Stimulated activated CD4-positive, alpha-beta T cell treated with anti-CD3 and anti-CD28 coated beads, Interleukin-15, amount 100 ng/mL, for 1 hour (primary cell): Measurements from ENCODE around the gene TLCD1.

Source experiments
- DNase-seq, 2 donors: peaks; one replicate each; pipeline ENCODE4 v3.0.0-alpha.2; 2020; ENCODE audit warnings: low read depth in 1 of 2, low spot score in 1 of 2

TLCD1 gene

GRCh38 chr17:28726226-28726626 is at the start of gene TLCD1:
Gene TLCD1 (minus strand): TSS chr17:28726233. CDS start chr17:28726097, 136 bp downstream.
- DNase-seq = peak; percentile 44 to 57

DNA sequence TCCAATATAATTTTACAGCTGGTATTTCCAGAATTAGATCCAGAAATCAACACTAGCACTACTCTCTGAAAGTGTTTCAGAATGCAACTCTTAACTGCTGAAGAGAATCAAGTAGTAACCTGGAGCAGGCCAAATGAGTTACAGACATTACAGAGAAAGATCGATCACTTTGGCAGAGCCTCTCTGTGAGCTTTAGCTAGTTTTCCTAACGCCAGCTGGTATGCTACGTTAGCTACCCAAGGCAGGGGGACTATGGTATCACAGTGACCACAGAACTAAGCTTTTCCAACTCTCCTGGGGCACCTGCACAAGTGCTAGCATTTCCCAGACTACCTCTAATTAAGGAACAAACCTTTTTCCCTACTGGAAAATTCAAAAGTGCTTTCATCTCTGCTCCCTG is 48.2 kb upstream of the TLCD1 start:
- DNase-seq = no peak

- no peak for DNase-seq
Observed at GRCh38 chr17:28773736-28774135, 47.7 kb upstream of the TLCD1 start.

GRCh38 chr17:28765038-28765437 is 39.0 kb upstream of the TLCD1 start:
- no peak for DNase-seq

DNA sequence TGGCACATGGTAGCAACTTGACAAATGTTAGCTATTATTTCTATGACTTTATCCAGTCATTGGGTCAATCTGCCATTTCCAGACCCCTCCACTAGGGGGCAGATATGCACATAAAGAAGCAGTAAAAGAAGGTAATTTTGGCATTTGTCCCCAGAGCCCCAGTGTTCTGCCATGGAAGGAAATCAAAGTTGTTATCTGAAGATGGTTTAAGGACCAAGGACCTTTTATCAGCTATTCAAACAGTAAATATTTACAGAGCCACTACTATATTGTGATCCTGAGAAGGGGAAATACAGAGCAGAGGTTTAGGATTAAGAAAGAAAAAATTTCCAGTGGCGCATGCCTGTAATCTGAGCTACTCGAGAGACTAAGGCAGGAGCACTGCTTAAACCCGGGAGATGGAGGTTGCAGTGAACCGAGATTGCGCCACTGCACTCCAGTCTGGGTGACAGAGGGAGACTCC is 37.8 kb upstream of the TLCD1 start:
- peak; percentile 47 to 59 for DNase-seq

DNA sequence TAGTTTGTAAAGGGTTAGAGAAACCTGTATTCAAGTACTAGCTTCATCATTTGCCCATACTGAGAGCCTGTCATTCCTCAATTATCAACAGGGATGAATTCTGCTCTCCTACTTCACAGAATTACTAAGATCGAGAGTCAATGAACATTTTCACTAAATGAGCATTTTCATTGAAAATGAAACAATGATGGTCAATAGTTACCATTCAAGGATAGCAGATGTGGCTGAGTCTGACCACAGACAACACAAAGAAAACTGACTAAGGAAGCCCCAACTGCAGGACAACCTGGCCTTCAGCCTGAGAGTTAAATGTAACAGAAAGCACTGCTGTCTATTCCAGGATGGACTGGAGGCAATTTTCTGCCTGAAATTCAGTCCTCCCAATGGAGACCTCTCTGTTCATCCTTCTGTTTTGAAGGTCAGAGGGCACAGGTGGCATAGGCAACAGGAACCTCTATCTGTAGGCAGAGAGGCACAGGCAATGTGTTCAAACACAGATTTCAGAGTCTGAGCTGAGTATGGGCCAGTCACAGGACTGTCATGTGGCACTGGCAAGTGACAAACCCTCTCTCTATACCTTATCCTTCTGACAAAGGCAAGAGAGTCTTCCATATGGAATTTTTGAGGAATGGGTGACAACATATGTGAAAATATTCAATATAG is 37.2 kb upstream of the TLCD1 start:
- no peak for DNase-seq

DNA sequence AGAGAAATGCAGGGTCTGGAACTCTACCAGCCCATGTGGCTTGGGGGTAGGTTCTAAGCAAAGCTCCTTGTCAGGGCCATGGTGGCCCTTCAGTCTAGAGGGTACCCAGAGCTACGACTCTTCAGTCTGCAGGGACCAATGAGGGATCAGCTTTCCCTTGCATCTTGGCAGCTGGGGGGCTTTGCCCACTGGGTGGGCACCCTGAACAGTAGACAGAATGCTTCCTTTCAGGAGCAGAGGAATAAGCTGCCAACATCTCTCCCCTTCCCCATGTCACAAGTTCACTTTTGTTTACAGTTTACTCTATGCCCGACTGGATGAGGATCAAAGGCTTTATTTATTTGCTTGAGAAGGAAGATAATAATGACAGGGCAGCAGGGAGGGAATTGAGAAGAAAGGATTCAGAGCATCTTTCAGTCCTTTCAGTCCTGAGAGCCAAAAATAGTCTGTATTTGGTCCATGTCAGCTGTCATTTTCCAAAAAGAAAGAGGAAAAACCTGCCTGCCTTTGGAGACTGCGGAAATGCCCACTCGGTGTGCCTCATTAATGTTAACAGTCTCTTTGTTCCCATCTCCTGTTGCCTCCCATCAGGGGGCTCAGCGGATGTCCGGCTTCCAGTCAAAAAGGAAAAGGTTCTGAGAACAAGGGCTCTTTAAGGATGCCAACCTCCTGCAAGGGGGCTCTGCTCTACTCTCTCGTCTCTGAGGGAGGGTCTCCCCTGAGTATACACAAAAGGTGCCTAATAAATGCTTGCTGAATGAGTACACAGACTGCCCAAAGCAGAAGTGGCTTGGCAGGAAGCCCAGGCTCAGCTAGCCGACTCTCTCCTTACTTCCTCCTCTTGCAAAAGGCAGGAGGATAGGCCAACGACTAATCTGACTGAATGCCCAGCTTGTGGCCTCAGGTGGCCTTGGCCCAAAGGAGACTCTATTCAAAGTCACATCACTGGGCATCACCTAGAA is 34.8 kb upstream of the TLCD1 start:
- DNase-seq = no peak

GRCh38 chr17:28759256-28759865 is 33.3 kb upstream of the TLCD1 start:
- no peak for DNase-seq

DNA sequence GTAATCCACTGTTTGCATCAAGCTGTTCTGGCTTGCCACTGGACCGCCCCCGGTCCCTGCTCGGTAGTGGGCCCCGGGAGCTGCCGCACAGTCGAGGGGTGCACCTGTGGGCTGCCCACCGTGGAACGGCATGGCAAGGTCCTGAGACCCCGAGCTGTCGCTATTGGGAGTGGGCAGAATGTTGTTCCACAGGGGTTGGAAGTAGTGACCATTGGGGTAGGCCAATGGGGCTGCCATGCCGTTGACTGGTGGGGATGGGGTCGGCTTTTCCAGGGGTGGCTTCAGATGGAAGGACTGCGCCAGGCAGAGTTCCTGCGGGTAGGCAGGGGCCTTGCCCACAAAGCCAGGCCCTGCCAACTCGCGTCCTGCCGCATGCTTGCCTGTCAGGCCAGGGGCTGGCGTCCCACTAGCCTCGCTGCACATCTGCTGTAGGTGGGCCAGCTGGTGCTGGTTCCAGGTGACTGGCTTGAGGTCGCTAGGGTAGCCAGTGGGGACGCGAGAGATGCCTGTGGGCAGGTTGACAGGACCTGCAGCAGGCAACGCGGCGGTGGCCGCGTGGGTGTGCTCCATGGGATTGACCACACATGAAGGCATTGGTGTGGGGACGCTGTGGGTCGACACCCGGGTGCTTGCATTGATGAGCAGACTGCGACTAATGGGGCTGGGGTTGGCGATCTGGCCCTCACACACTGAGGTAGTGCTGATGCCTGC is 32.5 kb upstream of the TLCD1 start:
- DNase-seq = no peak

DNA sequence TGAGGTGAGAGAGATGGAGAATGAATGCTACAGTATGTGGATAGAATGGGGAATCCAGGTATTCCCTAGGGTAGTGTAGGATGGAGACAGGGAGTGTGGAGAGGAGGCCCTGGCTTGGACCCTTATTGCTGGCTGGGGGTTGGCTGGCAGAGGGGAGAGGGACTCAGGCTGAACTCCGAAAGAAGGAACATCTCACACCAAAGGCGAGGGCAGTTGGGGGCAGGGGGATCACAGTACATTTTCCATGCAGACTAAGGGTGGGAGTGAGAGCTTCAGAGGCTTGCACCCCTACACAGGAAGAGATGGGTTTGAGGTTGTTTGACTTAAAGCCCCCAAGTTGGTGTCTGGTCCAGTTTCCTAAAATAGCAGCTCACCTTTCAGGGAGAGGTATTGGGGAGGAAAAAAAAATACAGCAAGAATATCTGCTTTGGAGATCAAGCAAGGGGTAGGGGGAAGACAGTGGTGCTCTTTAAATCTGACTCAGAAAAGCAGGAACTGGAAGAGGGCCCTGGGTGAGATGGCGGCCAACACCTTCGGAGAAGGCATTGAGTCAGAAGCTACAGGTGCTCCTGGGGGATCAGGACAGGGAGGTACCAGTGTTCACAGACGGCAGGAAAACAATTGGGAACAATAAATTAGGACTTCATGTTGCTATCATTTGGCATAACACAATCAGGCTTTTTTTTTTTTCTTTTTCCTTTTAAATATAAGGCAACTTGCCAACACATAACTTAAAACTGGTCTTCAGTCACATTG is 30.2 kb upstream of the TLCD1 start:
- no peak for DNase-seq

DNA sequence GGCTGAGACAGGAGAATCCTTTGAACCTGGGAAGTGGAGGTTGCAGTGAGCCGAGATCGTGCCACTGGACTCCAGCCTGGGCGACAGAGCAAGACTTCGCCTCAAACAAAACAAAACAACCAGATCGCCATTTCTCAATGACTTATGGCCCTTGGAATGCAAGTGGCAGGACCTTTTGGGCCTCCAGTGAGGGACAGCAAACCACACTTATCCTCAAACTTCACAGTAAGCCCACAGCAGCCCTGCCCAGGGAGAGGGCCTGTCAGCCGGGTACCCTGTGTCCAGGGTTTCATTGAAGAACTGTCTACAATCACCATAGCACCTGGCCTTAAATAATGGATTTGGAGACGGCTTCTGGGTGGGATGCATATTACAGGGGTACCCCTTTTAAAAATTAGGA is 29.5 kb upstream of the TLCD1 start:
- no peak for DNase-seq

DNA sequence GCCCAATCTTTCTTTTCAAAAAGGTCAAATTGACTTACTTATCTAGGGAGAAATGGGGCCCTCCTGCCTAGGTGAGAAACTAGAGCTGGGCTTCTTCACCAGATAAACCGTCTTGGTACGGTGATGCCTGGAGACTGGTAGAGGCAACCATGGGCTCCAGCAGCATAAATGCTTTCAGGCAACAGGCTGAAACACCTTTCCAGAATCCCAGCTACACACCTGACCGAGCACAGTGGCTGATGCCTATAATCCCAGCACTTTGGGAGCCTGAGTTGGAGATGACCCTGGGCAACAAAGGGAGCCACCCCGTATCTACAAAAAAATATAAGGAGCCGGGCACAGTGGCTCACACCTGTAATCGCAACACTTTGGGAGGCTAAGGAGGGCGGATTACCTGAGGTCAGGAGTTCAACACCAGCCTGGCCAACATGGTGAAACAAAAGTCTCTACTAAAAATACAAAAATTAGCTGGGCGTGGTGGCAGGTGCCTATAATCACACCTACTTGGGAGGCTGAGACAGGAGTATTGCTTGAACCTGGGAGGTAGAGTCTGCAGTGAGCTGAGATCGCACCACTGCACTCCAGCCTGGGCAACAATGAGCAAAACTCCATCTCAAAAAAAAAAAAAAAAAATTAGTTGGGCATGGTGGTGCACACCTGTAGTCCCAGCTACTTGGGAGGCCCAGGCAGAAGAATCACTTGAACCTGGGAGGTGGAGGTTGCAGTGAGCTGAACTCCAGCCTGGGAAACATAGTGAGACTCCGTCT is 25.8 kb upstream of the TLCD1 start:
- DNase-seq = no peak

DNA sequence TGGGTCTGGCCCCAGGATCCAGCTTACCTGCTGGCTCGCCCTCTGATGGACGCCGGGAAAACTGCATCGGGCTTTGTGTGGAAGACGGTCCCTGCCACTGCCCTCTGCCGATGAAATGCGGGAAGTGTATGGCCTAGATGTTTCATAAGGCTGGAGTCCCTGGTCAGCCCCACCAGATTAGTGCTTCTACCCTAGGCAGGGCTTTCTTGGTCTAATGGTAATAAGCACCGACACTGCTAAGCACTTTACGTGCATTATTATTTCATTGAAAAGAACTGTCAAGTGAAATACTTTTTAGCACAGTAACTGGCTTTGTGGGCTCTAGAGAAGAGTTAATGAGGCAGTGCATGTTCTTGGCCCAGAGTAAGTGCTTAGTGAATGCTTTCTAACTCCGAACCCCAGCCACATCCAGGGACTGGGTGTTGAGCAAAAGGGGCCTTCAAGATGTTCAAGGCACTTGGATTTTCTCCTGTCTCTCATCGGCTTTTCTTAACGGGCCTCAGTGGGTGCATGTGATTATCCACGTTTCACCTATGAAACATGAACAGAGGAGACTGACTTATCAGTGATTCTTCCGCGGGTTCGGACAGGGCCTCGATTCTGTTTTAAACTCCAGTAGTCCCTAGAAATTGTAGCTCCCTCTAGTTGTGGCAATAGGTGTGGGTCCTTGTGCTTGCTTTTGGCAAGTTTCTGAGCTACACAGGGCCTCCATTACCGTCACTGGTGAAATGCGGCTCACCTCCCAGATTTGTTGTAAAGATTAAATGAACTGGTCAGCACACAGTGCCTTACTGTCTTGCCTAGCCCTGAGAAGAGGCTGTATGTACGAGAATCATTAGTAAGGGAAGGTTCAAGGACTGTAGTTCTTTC is 24.4 kb upstream of the TLCD1 start:
- peak; percentile 72 to 81 for DNase-seq

DNA sequence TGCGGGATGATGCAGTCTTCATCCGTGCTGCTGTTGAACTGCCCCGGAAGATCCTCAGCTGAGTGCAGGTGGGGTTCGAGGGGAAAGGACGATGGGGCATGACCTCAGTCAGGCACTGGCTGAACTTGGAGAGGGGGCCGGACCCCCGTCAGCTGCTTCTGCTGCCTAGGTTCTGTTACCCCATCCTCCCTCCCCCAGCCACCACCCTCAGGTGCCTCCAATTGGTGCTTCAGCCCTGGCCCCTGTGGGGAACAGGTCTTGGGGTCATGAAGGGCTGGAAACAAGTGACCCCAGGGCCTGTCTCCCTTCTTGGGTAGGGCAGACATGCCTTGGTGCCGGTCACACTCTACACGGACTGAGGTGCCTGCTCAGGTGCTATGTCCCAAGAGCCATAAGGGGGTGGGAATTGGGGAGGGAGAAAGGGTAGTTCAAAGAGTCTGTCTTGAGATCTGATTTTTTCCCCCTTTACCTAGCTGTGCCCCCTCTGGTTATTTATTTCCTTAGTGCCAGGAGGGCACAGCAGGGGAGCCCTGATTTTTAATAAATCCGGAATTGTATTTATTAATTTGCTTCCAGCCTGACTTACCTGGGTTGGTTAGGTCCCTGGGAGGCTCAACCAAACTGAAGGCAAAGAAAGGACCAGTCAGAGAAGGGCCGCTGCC is 23.6 kb upstream of the TLCD1 start:
- DNase-seq = no peak

GRCh38 chr17:28748852-28749515 is 23.0 kb upstream of the TLCD1 start:
- DNase-seq = no peak

- DNase-seq = no peak
Observed at GRCh38 chr17:28747801-28748750, 22.0 kb upstream of the TLCD1 start.
